ENCODE results near the gene NR5A2. TPM values are rescaled to one million over a fixed set of nuclear protein-coding genes. Genes with fewer than 3 reads are reported as not detected.

The NR5A2 gene
- total RNA-seq, 1 experiment from 2014 or later: 2.1 TPM

- no peaks in the 10 kb centered on the region; the same call in 1 of the 2 replicates for H3K4me1 ChIP-seq (replicated peaks; ENCODE audit: insufficient read depth)
- H3K27me3 ChIP-seq (ENCODE audit: insufficient read depth, low read depth): no peaks in the 10 kb centered on the region
- ChIA-PET CTCF (no interaction called here), POLR2A (ENCODE audit: unreplicated experiment) (no interaction called here)
- no peaks in the 10 kb centered on the region for H3F3A ChIP-seq (ENCODE audit: insufficient read depth, low read depth)
- 0 out of 2 replicates have a peak, but pooled peaks cover 3% of the 10 kb centered on the region for H3K9me2 ChIP-seq (ENCODE audit: insufficient read depth)
- H4K20me1 ChIP-seq (ENCODE audit: insufficient read depth): no peaks in the 10 kb centered on the region
- no peak overlapping the region for H3K4me2 ChIP-seq
- no peaks in the 10 kb centered on the region for H3K79me2 ChIP-seq (ENCODE audit: low read depth)
- intact Hi-C loops (cut with micrococcal nuclease; ENCODE audit: unreplicated experiment): no loop called here
- H3K9me3 ChIP-seq (ENCODE audit: insufficient read depth, low read depth): no peaks in the 10 kb centered on the region
- H2AFZ ChIP-seq: no peak overlapping the region
- DNase-seq: no peak
- TF ChIP-seq EZH2 (IDR thresholded peaks at IDR 0.05; ENCODE audit: low read depth) (no peak), CTCF (conservative IDR thresholded peaks at IDR 0.05) (no peak)
- BruUV-seq (replicated peaks): no TSS peak
- no peaks in the 10 kb centered on the region for H3K36me3 ChIP-seq (ENCODE audit: low read depth)
- H3K27ac ChIP-seq: no peak overlapping the region
- H3K4me3 ChIP-seq: no peak overlapping the region
These were observed 180.2 kb downstream of the NR5A2 start for GRCh38 chr1:200207711-200208126.

GRCh38 chr1:200211157-200211556 lies 183.6 kb downstream of the NR5A2 start:
- POLR2A ChIA-PET (ENCODE audit: unreplicated experiment): no interaction called here
- H3F3A ChIP-seq (ENCODE audit: insufficient read depth, low read depth): no peaks in the 10 kb centered on the region
- 0 out of 2 replicates have a peak, but pooled peaks cover 3% of the 10 kb centered on the region for H3K9me2 ChIP-seq (ENCODE audit: insufficient read depth)
- no peaks in the 10 kb centered on the region for H3K9me3 ChIP-seq (ENCODE audit: insufficient read depth, low read depth)
- no TSS peak for BruUV-seq (replicated peaks)
- H3K79me2 ChIP-seq (ENCODE audit: low read depth): no peaks in the 10 kb centered on the region
- no peaks in the 10 kb centered on the region; the same call in 1 of the 2 replicates for H3K4me1 ChIP-seq (replicated peaks; ENCODE audit: insufficient read depth)
- no peak overlapping the region for H3K4me3 ChIP-seq
- no peak overlapping the region for H3K4me2 ChIP-seq
- no peaks in the 10 kb centered on the region for H3K27me3 ChIP-seq (ENCODE audit: insufficient read depth, low read depth)
- CTCF ChIA-PET: no interaction called here
- no peaks in the 10 kb centered on the region for H4K20me1 ChIP-seq (ENCODE audit: insufficient read depth)
- no peak for DNase-seq
- H3K27ac ChIP-seq: no peak overlapping the region
- intact Hi-C loops (cut with micrococcal nuclease; ENCODE audit: unreplicated experiment): no loop called here
- no peak overlapping the region for H2AFZ ChIP-seq
- H3K36me3 ChIP-seq (ENCODE audit: low read depth): no peaks in the 10 kb centered on the region
- TF ChIP-seq CTCF (conservative IDR thresholded peaks at IDR 0.05) (no peak), EZH2 (IDR thresholded peaks at IDR 0.05; ENCODE audit: low read depth) (no peak)

- H3K4me2 ChIP-seq: no peak overlapping the region
- no TSS peak for BruUV-seq (replicated peaks)
- no peak overlapping the region for H3K27ac ChIP-seq
- intact Hi-C loops (cut with micrococcal nuclease; ENCODE audit: unreplicated experiment): no loop called here
- H3K9me3 ChIP-seq (ENCODE audit: insufficient read depth, low read depth): no peaks in the 10 kb centered on the region
- no peaks in the 10 kb centered on the region for H3K4me1 ChIP-seq (replicated peaks; ENCODE audit: insufficient read depth)
- no peaks in the 10 kb centered on the region for H3F3A ChIP-seq (ENCODE audit: insufficient read depth, low read depth)
- H3K36me3 ChIP-seq (ENCODE audit: low read depth): no peaks in the 10 kb centered on the region
- no peak overlapping the region for H2AFZ ChIP-seq
- no peak for DNase-seq
- H3K9me2 ChIP-seq (ENCODE audit: insufficient read depth): no peaks in the 10 kb centered on the region
- CTCF ChIA-PET: no interaction called here
- TF ChIP-seq EZH2 (IDR thresholded peaks at IDR 0.05; ENCODE audit: low read depth) (no peak), CTCF (conservative IDR thresholded peaks at IDR 0.05) (no peak)
- H3K4me3 ChIP-seq: no peak overlapping the region
- no peaks in the 10 kb centered on the region for H4K20me1 ChIP-seq (ENCODE audit: insufficient read depth)
- no peaks in the 10 kb centered on the region for H3K79me2 ChIP-seq (ENCODE audit: low read depth)
- POLR2A ChIA-PET (ENCODE audit: unreplicated experiment): no interaction called here
- no peaks in the 10 kb centered on the region for H3K27me3 ChIP-seq (ENCODE audit: insufficient read depth, low read depth)
These were observed 185.9 kb downstream of the NR5A2 start for GRCh38 chr1:200213392-200213791.

Measured in PC-9 (cell line).